Epithelial cell of proximal tubule (primary cell): ENCODE measurements around the gene DENND5B. TPM values are rescaled to one million over a fixed set of nuclear protein-coding genes. Genes with fewer than 3 reads are reported as not detected.

Source experiments
- DNase-seq: peaks from one replicate; pipeline ENCODE4 v3.0.0-alpha.2; 2011; ENCODE audit warnings: low read depth
- H3K4me3 ChIP-seq: 2 replicates; pipeline ENCODE4 v1.5.1; 2011; ENCODE audit warnings: low read depth, mild to moderate bottlenecking, low read length
- CTCF ChIP-seq: conservative IDR thresholded peaks from 2 replicates; pipeline ENCODE4 v1.5.1; 2012; ENCODE audit warnings: low read depth, mild to moderate bottlenecking, low read length
- total RNA-seq: library from RNA; depleted of rRNA; stranded (reverse); fragments of >200 nt; gene quantifications from 2 replicates; pipeline ENCODE4 v1.2.3, GENCODE V29; 2015

Gene DENND5B
- total RNA-seq, 1 donor from 2014 or later = 8.6 TPM

- no peak for DNase-seq
- no peak overlapping the region for H3K4me3 ChIP-seq
- no peak for TF ChIP-seq CTCF
Observed at GRCh38 chr12:31460024-31460423, 130.9 kb downstream of the DENND5B start.

GRCh38 chr12:31456562-31456961 is 134.4 kb downstream of the DENND5B start:
- DNase-seq = no peak
- H3K4me3 ChIP-seq = no peak overlapping the region
- TF ChIP-seq CTCF = no peak

GRCh38 chr12:31444736-31445135 is 146.2 kb downstream of the DENND5B start:
- no peak for DNase-seq
- TF ChIP-seq CTCF = no peak
- no peak overlapping the region for H3K4me3 ChIP-seq

GRCh38 chr12:31440586-31440985 is 150.3 kb downstream of the DENND5B start:
- H3K4me3 ChIP-seq = no peak overlapping the region
- peak; percentile 18 for DNase-seq
- no peak for TF ChIP-seq CTCF

- no peak for TF ChIP-seq CTCF
Observed at GRCh38 chr12:31440134-31440533, 150.8 kb downstream of the DENND5B start.

GRCh38 chr12:31431721-31432240 is 159.2 kb downstream of the DENND5B start:
- no peak overlapping the region for H3K4me3 ChIP-seq
- no peak for TF ChIP-seq CTCF
- no peak for DNase-seq

More at GRCh38 chr12:31440134-31440533, 150.8 kb downstream of the DENND5B start:
- DNase-seq = no peak
- H3K4me3 ChIP-seq = no peak overlapping the region

- H3K4me3 ChIP-seq = no peak overlapping the region
- no peak for DNase-seq
- no peak for TF ChIP-seq CTCF
Observed at GRCh38 chr12:31423405-31423804, 167.5 kb downstream of the DENND5B start.
